ENCODE data around the gene NUMA1. TPM values are rescaled to one million over a fixed set of nuclear protein-coding genes. Genes with fewer than 3 reads are reported as not detected.

NUMA1 gene
- total and polyA plus RNA-seq, 2 of the 13 experiments (the other 11 are each of a cell fraction or from before 2014, with no cell fraction given) = 57.3 to 60.2 TPM

DNA sequence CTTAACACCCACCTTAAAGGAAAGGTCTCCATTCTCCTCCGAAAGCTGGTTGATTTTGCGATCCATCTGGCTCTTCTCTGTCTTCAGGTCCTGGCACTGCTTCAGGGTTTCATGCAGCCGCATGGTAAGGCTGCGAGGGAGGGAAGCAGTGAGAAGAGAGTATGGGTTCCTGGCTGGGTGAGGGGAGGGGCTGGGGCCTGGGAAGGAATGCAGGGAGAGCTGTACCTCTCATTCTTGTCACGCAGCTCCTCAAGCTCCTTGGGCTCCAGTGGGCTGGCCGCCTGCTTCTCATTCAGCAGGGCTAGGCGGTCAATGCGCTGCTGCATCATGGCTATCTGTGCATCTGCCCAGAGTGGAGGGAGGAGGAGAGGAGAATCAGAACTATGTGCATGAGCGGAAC lies 62.2 kb downstream of the NUMA1 start:
- H3K4me3 ChIP-seq (replicated peaks in 1 of 3; ENCODE audit: insufficient read depth in 1 of 3, low read depth in 2 of 3, low read length in 3 of 3) = no peak overlapping the region
- H3K9ac ChIP-seq (ENCODE audit: insufficient read depth, low read depth, low read length) = no peak overlapping the region
- in situ Hi-C loops (cut with HindIII; ENCODE audit: extremely low pct_ligation_motif_present, low pct_unique_long_range_greater_than_20kb) (no loop called here), intact Hi-C loops (cut with micrococcal nuclease; ENCODE audit: unreplicated experiment) (no loop called here)
- H2AFZ ChIP-seq (ENCODE audit: low read length) = no peak overlapping the region
- H3K27ac ChIP-seq (ENCODE audit: extremely low read length, insufficient read depth, low read length) = no peak overlapping the region
- H3K4me1 ChIP-seq (ENCODE audit: insufficient read depth, low read length) = no peaks in the 10 kb centered on the region
- no peak overlapping the region for H3K4me2 ChIP-seq (ENCODE audit: low read depth, low read length)
- ATAC-seq (no peak), DNase-seq (ENCODE audit: low spot score) (no peak), FAIRE-seq (no peak)
- 99% methylated on average over 9 of the region's 9 CpGs for WGBS (ENCODE audit: low lambda C conversion rate)
- H3K9me3 ChIP-seq (ENCODE audit: low read length) = no peaks in the 10 kb centered on the region
- no peaks in the 10 kb centered on the region for H3K79me2 ChIP-seq (ENCODE audit: insufficient read depth, low read length)
- H4K20me1 ChIP-seq (ENCODE audit: insufficient read depth, low read length) = no peaks in the 10 kb centered on the region
- H3K36me3 ChIP-seq (replicated peaks in 1 of 2; ENCODE audit: control insufficient read depth in 1 of 2, insufficient read depth in 2 of 2, low read length in 2 of 2) = peaks cover 67 to 97% of the 10 kb centered on the region in 2 experiments
- CTCF ChIA-PET (ENCODE audit: low intra/inter-chr PET ratio, low total read pairs) = no interaction called here
- no peaks in the 10 kb centered on the region for H3K27me3 ChIP-seq (ENCODE audit: control insufficient read depth in 1 of 2, insufficient read depth in 2 of 2, low read length in 2 of 2)
- no TSS peak for BruUV-seq (replicated peaks)
- POLR2A ChIA-PET = no interaction called here
- TF ChIP-seq ZNF747 (CRISPR knock-in tag; IDR thresholded peaks at IDR 0.05; ENCODE audit: borderline replicate concordance) = no peak
- TF ChIP-seq ELF4 (CRISPR knock-in tag; IDR thresholded peaks at IDR 0.05; ENCODE audit: borderline replicate concordance) = no peak
- TF ChIP-seq SNAI1 (CRISPR knock-in tag; IDR thresholded peaks at IDR 0.05; ENCODE audit: borderline replicate concordance) = no peak
- no peak for TF ChIP-seq ATAD3A (CRISPR knock-in tag; IDR thresholded peaks at IDR 0.05)
- no peak for TF ChIP-seq ZNF597 (CRISPR knock-in tag; IDR thresholded peaks at IDR 0.05)
- TF ChIP-seq, protein P1, sequence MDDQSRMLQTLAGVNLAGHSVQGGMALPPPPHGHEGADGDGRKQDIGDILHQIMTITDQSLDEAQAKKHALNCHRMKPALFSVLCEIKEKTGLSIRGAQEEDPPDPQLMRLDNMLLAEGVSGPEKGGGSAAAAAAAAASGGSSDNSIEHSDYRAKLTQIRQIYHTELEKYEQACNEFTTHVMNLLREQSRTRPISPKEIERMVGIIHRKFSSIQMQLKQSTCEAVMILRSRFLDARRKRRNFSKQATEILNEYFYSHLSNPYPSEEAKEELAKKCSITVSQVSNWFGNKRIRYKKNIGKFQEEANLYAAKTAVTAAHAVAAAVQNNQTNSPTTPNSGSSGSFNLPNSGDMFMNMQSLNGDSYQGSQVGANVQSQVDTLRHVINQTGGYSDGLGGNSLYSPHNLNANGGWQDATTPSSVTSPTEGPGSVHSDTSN (CRISPR knock-in tag; IDR thresholded peaks at IDR 0.05; ENCODE audit: borderline replicate concordance) = no peak
- no peak for TF ChIP-seq ZNF17 (CRISPR knock-in tag; IDR thresholded peaks at IDR 0.05)
- TF ChIP-seq, protein P2, sequence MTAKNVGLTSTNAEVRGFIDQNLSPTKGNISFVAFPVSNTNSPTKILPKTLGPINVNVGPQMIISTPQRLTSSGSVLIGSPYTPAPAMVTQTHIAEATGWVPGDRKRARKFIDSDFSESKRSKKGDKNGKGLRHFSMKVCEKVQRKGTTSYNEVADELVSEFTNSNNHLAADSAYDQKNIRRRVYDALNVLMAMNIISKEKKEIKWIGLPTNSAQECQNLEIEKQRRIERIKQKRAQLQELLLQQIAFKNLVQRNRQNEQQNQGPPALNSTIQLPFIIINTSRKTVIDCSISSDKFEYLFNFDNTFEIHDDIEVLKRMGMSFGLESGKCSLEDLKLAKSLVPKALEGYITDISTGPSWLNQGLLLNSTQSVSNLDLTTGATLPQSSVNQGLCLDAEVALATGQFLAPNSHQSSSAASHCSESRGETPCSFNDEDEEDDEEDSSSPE (CRISPR knock-in tag; IDR thresholded peaks at IDR 0.05) = no peak
- no peak for TF ChIP-seq ZNF382 (CRISPR knock-in tag; IDR thresholded peaks at IDR 0.05; ENCODE audit: borderline replicate concordance)
- TF ChIP-seq HNF4G (IDR thresholded peaks at IDR 0.05; ENCODE audit: borderline replicate concordance, low read depth, low read length) = no peak
- no peak for TF ChIP-seq HNF4G (CRISPR knock-in tag; IDR thresholded peaks at IDR 0.05; ENCODE audit: borderline replicate concordance, low read depth)
- TF ChIP-seq NR2F1 (CRISPR knock-in tag; IDR thresholded peaks at IDR 0.05) = no peak
- no peak for TF ChIP-seq NFKB2 (CRISPR knock-in tag; IDR thresholded peaks at IDR 0.05; ENCODE audit: borderline replicate concordance)
- TF ChIP-seq TRAFD1 (CRISPR knock-in tag; IDR thresholded peaks at IDR 0.05; ENCODE audit: borderline replicate concordance) = no peak
- no peak for TF ChIP-seq STAT5B (CRISPR knock-in tag; IDR thresholded peaks at IDR 0.05)
- TF ChIP-seq MEIS2 (CRISPR knock-in tag; IDR thresholded peaks at IDR 0.05) = no peak
- no peak for TF ChIP-seq RELA (CRISPR knock-in tag; IDR thresholded peaks at IDR 0.05)
